NT2/D1 (cell line): ENCODE results near the gene PNPLA6.
A peak's percentile ranks its signal among the peaks of the same experiment; 100 is the strongest.

Experiments used
- SUZ12 ChIP-seq: IDR thresholded peaks from 2 replicates; pipeline ENCODE4 v1.6.1; 2011; ENCODE audit not compliant: insufficient read length, insufficient read depth; ENCODE audit errors: extremely low read depth
- YY1 ChIP-seq: IDR thresholded peaks from 2 replicates; pipeline ENCODE4 v1.6.1; 2011; ENCODE audit not compliant: insufficient read length, insufficient read depth

DNA sequence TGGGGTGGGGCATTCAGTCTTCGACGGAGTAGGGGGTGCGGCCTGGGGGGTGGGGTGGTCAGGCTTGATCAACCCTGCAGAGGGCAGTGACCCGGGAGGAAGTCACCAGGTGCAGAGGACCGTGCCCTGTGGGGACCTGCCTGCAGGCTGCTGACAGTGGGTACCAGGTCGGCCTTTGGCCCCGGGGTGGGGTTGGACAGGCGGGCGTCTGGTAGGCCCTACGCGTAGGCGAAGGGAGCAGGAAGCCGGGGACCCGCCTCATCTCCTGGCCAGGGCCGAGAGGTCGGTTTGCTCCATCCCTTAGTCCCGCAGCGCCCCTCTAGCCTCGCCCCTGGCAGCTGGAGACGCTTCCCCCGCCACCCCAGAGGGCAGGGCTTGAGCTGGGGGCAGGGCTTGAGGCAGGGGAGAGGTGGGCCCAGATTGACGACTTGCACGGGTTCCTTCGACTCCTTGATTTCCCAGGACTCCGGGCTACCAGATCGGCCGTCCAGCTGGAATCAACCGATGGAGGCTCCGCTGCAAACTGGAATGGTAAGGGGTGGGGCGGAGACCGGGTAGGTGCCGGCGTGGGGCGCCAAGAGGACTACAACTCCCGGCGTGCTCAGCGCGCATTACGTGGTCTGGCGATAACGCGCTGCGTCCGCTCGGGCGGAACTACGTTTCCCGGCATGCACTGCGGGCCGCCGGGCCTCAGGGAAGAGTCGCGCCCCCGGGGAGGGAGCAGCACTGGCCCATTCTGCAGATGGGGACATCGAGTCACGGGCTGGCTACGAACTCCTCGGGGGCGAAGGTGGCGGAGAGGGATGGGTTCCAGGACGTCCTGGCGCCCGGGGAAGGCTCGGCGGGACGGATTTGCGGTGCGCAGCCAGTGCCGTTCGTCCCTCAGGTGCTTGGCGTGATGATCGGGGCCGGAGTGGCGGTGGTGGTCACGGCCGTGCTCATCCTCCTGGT lies at the start of gene PNPLA6:
- peak; percentile 48 for TF ChIP-seq YY1
- no peak for TF ChIP-seq SUZ12
